Mucosa of descending colon (tissue), 3 donors: ENCODE data around the gene QSOX1. TPM values are rescaled to one million over a fixed set of nuclear protein-coding genes. Genes with fewer than 3 reads are reported as not detected.
A peak's percentile ranks its signal among the peaks of the same experiment; 100 is the strongest.

ENCODE experiments used
- ATAC-seq: fragments of 200-7000 bp; cut with Tn5 transposase; one replicate; pipeline ENCODE4 v1.9.1; 2020; ENCODE audit warnings: mild to moderate bottlenecking, moderate library complexity
- DNase-seq, 3 donors: peaks; one replicate each; pipeline ENCODE4 v3.0.0-alpha.2; 2020
- H3K36me3 ChIP-seq: fragments of 200-600 bp; one replicate; pipeline ENCODE4 v1.8.0; 2021; ENCODE audit warnings: low read depth, mild to moderate bottlenecking
- H3K4me1 ChIP-seq: fragments of 200-600 bp; one replicate; pipeline ENCODE4 v1.8.0; 2021; ENCODE audit warnings: low read depth, mild to moderate bottlenecking
- H3K4me3 ChIP-seq: fragments of 200-600 bp; one replicate; pipeline ENCODE4 v1.8.0; 2021; ENCODE audit warnings: mild to moderate bottlenecking
- H3K9me3 ChIP-seq: fragments of 200-600 bp; one replicate; pipeline ENCODE4 v1.8.0; 2021; ENCODE audit warnings: mild to moderate bottlenecking
- CTCF ChIP-seq: fragments of 200-600 bp; IDR thresholded peaks from one replicate; pipeline ENCODE4 v1.8.0; 2022; ENCODE audit warnings: antibody characterized with exemption, mild to moderate bottlenecking
- intact Hi-C, 2 donors: fragments of 100-400 bp; cut with DNase I in 1 of 2; cut with micrococcal nuclease in 1 of 2; formaldehyde crosslinking; loops; one replicate each; pipeline versions ENCODE4 v1.11.0 to v1.11.1; 2022; cut with DNase I, micrococcal nuclease
- total RNA-seq, 3 donors: library from RNA; stranded (reverse); fragmentation: NEBNext Ultra II Directional in 2 of 3; extraction: Animal tissue kit (Norgen Biotek cat#: 25700) in 2 of 3; gene quantifications; one replicate each; pipeline versions ENCODE4 v1.2.1 to v1.2.4, GENCODE V29; 2021 to 2023
- donor health status: DM: no; HTN: no; CAD: no; lungs with moderate emphysema.
- donor health status: DM: no; HTN: no; CAD: no.
- donor health status: DM: no; HTN: yes; CAD: no.

The QSOX1 gene
- total RNA-seq, 3 donors from 2014 or later: 96.4 to 260 (median 185) TPM

GRCh38 chr1:180156631-180157091 is 2.0 kb downstream of the QSOX1 start:
- TF ChIP-seq CTCF: no peak
- H3K36me3 ChIP-seq: no peaks in the 10 kb centered on the region
- intact Hi-C loops: no loop called here
- ATAC-seq (no peak), DNase-seq (no peak)
- H3K4me3 ChIP-seq: no peak overlapping the region
- peaks cover 45% of the 10 kb centered on the region for H3K4me1 ChIP-seq
- no peaks in the 10 kb centered on the region for H3K9me3 ChIP-seq

- ATAC-seq: no peak
- no peak for DNase-seq
- peaks cover 45% of the 10 kb centered on the region for H3K4me1 ChIP-seq
These were observed 2.4 kb downstream of the QSOX1 start for GRCh38 chr1:180157108-180157507.

GRCh38 chr1:180157576-180158057 is 2.9 kb downstream of the QSOX1 start:
- no peak overlapping the region for H3K4me3 ChIP-seq
- DNase-seq (peak in 2 of 3 donors; percentile 47 to 51), ATAC-seq (peak; percentile 57)
- H3K36me3 ChIP-seq: no peaks in the 10 kb centered on the region
- TF ChIP-seq CTCF: no peak
- intact Hi-C loops: no loop called here
- no peaks in the 10 kb centered on the region for H3K9me3 ChIP-seq
- H3K4me1 ChIP-seq: peaks cover 45% of the 10 kb centered on the region

More at GRCh38 chr1:180157108-180157507, 2.4 kb downstream of the QSOX1 start:
- intact Hi-C loops: no loop called here
- Histone ChIP-seq H3K9me3 (no peaks in the 10 kb centered on the region), H3K36me3 (no peaks in the 10 kb centered on the region), H3K4me3 (no peak overlapping the region)
- no peak for TF ChIP-seq CTCF

- no peak for TF ChIP-seq CTCF
- peak in 2 of 3 donors; percentile 36 to 51 for DNase-seq
- H3K4me3 ChIP-seq: no peak overlapping the region
- no peaks in the 10 kb centered on the region for H3K36me3 ChIP-seq
- intact Hi-C loops: no loop called here
- peak; percentile 22 for ATAC-seq
- H3K9me3 ChIP-seq: no peaks in the 10 kb centered on the region
- H3K4me1 ChIP-seq: peaks cover 45% of the 10 kb centered on the region
These were observed 3.8 kb downstream of the QSOX1 start for GRCh38 chr1:180158149-180159147.

GRCh38 chr1:180160357-180160756 is 5.7 kb downstream of the QSOX1 start:
- H3K36me3 ChIP-seq: no peaks in the 10 kb centered on the region
- ATAC-seq (no peak), DNase-seq (no peak)
- H3K4me3 ChIP-seq: no peak overlapping the region
- no peak for TF ChIP-seq CTCF
- intact Hi-C loops: no loop called here
- H3K4me1 ChIP-seq: peaks cover 45% of the 10 kb centered on the region
- no peaks in the 10 kb centered on the region for H3K9me3 ChIP-seq
